Ishikawa (cell line): ENCODE data around the gene VAX1.

Experiments
- CEBPB ChIP-seq: IDR thresholded peaks from 2 replicates; pipeline ENCODE4 v1.6.1; 2012
- CREB1 ChIP-seq: IDR thresholded peaks from 2 replicates; pipeline ENCODE4 v1.6.1; 2012; ENCODE audit warnings: low read depth
- EGR1 ChIP-seq: IDR thresholded peaks from 2 replicates; pipeline ENCODE4 v1.6.1; 2012
- EP300 ChIP-seq: IDR thresholded peaks from 2 replicates; pipeline ENCODE4 v1.6.1; 2012; ENCODE audit warnings: borderline replicate concordance
- FOXM1 ChIP-seq: IDR thresholded peaks from 2 replicates; pipeline ENCODE4 v1.6.1; 2012; ENCODE audit warnings: low read depth, borderline replicate concordance
- NFIC ChIP-seq: IDR thresholded peaks from 2 replicates; pipeline ENCODE4 v1.6.1; 2012
- RAD21 ChIP-seq: IDR thresholded peaks from 2 replicates; pipeline ENCODE4 v1.6.1; 2012; ENCODE audit warnings: low read depth
- TAF1 ChIP-seq: IDR thresholded peaks from 2 replicates; pipeline ENCODE4 v1.6.1; 2012; ENCODE audit warnings: low read depth, mild to moderate bottlenecking
- TCF12 ChIP-seq: IDR thresholded peaks from 2 replicates; pipeline ENCODE4 v1.6.1; 2012; ENCODE audit warnings: low read depth
- TEAD4 ChIP-seq: IDR thresholded peaks from 2 replicates; pipeline ENCODE4 v1.6.1; 2012
- YY1 ChIP-seq: IDR thresholded peaks from 2 replicates; pipeline ENCODE4 v1.6.1; 2012; ENCODE audit warnings: low read depth
- ZBTB7A ChIP-seq: IDR thresholded peaks from 2 replicates; pipeline ENCODE4 v1.6.1; 2012; ENCODE audit warnings: low read depth
- TF ChIP-seq, protein P1 (sequence below): IDR thresholded peaks from 2 replicates; pipeline ENCODE4 v1.6.1; 2012; ENCODE audit warnings: low read depth, mild to moderate bottlenecking
- TF ChIP-seq, protein P2 (sequence below): IDR thresholded peaks from 2 replicates; pipeline ENCODE4 v1.6.1; 2012
- TF ChIP-seq, protein P3 (sequence below): IDR thresholded peaks from 2 replicates; pipeline ENCODE4 v1.6.1; 2012

Gene VAX1

DNA sequence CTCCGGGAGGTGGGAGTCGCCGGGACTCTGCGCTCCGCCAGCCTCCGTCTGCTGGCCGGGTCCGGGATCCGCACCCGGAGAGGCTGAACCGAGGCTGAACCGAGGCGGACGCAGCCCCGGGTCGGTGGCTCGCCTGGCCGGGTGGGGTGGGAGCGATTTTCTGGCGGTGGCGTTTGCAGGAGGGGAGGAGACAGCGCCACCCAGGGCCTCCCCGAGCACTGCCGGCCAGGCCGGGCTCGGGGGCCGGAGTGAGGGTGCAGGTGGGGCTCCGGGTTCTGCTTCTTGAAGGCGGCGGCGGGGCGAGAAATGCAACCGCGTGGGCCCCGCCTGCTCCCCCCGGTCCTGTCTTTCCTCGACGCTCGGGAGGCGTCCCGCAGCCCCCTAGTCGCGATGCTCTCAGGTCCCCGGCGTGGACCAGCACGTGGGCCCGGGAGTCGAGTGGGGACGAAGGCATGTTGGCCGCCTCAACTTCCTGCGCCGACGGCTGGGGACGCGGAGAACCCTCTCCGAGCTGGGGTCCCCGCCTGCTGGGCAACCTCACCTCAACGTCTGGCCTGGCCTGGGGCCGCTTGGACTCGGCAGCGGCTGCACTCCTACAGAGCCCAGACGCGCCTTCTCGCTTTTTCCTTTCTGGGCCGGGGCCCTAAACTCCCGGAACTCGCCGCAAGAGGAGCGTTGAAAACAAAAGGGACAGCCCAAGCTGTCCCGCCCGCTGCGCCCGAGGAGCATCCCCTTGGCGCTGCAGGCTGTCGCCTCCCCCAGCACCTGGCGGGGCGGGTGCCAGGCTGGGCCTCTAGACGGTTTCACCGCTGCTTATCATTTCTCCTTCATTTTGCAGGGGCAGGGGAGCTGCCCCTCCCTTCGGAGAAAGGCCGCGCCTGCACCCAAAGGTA lies 25.2 kb upstream of the VAX1 start:
- TF ChIP-seq EP300 (0 out of 2 replicates have a peak, but pooled peaks have one; percentile 12), RAD21 (peak; percentile 43; the same call in 1 of the 2 replicates), CEBPB (no peak), NFIC (no peak), CREB1 (no peak), TAF1 (no peak), FOXM1 (no peak), ZBTB7A (no peak), TCF12 (no peak), YY1 (no peak), TEAD4 (no peak), EGR1 (no peak)
- TF ChIP-seq, protein P1, sequence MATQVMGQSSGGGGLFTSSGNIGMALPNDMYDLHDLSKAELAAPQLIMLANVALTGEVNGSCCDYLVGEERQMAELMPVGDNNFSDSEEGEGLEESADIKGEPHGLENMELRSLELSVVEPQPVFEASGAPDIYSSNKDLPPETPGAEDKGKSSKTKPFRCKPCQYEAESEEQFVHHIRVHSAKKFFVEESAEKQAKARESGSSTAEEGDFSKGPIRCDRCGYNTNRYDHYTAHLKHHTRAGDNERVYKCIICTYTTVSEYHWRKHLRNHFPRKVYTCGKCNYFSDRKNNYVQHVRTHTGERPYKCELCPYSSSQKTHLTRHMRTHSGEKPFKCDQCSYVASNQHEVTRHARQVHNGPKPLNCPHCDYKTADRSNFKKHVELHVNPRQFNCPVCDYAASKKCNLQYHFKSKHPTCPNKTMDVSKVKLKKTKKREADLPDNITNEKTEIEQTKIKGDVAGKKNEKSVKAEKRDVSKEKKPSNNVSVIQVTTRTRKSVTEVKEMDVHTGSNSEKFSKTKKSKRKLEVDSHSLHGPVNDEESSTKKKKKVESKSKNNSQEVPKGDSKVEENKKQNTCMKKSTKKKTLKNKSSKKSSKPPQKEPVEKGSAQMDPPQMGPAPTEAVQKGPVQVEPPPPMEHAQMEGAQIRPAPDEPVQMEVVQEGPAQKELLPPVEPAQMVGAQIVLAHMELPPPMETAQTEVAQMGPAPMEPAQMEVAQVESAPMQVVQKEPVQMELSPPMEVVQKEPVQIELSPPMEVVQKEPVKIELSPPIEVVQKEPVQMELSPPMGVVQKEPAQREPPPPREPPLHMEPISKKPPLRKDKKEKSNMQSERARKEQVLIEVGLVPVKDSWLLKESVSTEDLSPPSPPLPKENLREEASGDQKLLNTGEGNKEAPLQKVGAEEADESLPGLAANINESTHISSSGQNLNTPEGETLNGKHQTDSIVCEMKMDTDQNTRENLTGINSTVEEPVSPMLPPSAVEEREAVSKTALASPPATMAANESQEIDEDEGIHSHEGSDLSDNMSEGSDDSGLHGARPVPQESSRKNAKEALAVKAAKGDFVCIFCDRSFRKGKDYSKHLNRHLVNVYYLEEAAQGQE: no peak
- TF ChIP-seq, protein P2, sequence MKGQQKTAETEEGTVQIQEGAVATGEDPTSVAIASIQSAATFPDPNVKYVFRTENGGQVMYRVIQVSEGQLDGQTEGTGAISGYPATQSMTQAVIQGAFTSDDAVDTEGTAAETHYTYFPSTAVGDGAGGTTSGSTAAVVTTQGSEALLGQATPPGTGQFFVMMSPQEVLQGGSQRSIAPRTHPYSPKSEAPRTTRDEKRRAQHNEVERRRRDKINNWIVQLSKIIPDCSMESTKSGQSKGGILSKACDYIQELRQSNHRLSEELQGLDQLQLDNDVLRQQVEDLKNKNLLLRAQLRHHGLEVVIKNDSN: no peak
- TF ChIP-seq, protein P3, sequence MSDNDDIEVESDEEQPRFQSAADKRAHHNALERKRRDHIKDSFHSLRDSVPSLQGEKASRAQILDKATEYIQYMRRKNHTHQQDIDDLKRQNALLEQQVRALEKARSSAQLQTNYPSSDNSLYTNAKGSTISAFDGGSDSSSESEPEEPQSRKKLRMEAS: peak; percentile 49; the same call in 1 of the 2 replicates

DNA sequence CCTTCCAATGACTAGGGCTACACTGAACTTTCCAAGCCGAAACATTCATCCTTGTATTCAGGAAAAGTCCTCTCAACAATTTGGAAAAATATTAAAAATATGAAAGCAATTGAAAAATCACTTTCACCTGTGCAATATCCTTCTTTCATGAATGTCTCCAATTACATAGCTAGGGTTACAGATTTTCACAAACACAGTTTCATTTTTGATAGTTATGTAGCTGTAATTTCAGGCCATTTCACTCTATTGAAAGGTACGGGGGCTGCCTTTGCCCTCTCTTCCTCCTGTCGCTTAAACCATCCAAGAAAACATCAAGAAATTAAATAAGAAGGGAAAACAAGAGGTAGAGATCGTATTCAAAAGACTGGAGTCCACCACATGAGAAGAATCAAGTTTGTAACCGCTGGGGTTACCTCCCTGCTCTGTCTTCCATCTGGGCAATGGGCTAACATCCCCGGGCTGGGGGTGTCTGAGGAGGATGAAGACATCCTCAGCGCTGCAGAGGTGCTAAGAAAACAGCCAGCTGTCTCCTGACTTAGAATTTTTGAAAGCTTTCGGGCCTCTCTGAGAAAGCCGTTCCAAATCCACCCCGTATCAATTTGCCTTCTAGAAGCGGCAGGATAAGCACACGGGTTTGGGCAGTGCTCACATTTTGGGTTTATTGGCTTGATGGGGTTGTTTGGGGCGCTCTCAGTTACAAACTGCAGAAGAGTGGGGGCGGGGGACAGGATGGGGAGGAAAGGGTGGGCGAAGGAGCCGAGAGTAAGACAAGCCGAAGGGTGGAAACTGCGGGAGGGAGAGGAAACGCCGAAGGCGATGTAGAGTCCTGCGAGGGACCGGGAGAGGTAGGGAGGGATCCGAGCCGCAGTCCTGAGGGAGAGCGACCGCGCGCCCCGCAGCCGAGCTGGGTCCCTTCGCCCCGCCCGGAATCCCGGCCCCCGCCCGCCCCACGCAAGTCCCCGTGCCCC lies 24.3 kb upstream of the VAX1 start:
- TF ChIP-seq EP300 (no peak), TEAD4 (no peak), TCF12 (no peak), FOXM1 (no peak), TAF1 (no peak), RAD21 (no peak), CEBPB (no peak), EGR1 (no peak), YY1 (no peak), CREB1 (no peak), ZBTB7A (no peak), NFIC (no peak)
- TF ChIP-seq, protein P1: no peak
- TF ChIP-seq, protein P3: no peak

DNA sequence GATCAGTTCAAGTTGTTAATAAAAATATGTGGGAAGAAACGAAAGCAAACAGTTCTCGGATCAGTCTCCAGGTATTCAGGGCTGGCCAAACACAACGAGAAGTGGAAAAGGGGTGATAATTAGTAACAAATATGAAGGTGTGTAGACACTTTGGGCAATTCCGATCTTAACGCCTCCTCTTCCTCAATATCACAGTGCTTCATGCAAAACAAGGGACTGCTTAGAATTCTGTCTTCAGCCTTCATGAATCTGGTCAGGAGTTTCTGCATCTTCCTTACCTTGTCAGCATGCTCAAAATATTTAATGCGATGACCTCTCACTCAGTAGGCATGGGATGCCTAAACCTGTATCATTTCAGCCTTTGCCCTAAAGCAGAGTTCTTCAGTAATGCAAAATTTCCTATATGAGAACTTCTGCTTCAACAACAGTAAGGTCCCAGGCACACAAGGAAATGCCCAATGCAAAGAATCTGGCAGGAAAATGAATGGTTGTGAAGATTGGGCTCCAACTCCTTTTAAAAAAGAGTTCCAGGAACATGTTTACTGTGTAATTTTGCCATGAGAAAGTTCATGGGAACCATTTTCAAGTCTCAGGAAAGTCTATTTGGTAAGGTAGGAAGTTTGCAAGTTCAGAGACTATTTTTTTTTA lies 23.4 kb upstream of the VAX1 start:
- TF ChIP-seq TCF12: no peak
- TF ChIP-seq CEBPB: no peak
- TF ChIP-seq TEAD4: no peak

DNA sequence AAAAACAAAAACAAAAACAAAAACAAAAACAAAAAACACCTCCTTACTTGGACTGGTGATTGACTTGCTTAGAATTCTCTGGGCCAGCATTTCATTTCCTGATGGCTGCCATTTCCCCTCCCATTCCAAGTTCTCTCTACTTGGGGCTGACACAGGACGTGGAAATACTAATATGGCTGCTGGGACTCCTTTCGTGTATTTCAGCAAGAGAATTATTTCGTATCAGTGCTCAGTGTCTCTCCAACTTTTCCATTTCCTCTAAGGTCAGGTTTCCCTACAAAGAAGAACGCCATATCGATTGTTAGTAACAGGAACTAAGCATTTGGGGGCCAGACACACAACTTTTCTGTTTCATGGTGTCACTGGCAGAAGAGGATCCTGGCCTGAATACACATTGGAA lies 22.5 kb upstream of the VAX1 start:
- TF ChIP-seq TEAD4: no peak
- TF ChIP-seq, protein P1: no peak
- TF ChIP-seq TCF12: no peak
- TF ChIP-seq NFIC: no peak
